NCI-H1417 (cell line): ENCODE measurements around the gene SMARCA2.

ENCODE experiments used
- DNase-seq, 3 experiments: peaks; one replicate each; lab custom pipeline; 2025; lab: John Stamatoyannopoulos, UW

The SMARCA2 gene

GRCh38 chr9:2170722-2171121, 155.6 kb downstream of the SMARCA2 start:
- DNase-seq = no peak

- peak in 2 of 3 experiments; percentile 7 to 37 for DNase-seq
Measured at GRCh38 chr9:2173170-2173569, 158.0 kb downstream of the SMARCA2 start.

- no peak for DNase-seq
Measured at GRCh38 chr9:2173861-2174260, 158.7 kb downstream of the SMARCA2 start.

GRCh38 chr9:2174306-2174705, 159.2 kb downstream of the SMARCA2 start:
- DNase-seq = no peak

- DNase-seq = no peak
Measured at GRCh38 chr9:2174911-2175310, 159.8 kb downstream of the SMARCA2 start.

GRCh38 chr9:2177121-2177520, 162.0 kb downstream of the SMARCA2 start:
- DNase-seq = no peak

DNA sequence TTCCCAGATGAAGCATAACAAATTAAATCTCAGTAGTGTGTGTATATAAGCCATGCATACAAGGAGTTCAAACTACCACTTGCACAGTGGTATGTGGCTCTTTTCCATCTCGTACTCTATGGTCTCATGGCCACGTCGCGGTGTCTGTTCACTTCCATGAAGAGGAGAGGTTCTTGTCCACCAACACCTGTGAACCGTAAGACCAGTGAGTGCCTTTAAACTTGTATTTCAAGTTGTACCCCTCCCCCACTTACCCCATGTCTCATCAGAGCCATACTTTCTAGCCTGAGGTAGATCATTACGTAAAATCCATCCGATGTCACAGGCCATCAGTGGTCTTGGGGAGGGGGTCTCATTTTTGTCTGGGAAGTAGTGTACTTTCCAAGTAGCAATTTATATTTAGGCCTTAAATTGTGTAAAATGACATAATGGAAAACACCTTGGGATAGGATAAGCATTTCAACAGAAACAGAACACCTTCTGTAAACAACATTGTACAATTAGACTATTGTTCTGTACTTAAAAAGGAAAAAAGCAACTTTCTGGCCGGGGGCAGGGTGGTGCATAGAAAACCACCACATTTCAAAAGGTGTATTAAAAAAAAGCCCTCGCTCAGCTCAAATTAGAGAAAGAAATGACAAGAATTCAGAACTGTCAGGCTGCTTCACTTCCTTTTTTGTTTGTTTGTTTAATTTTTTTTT, 163.0 kb downstream of the SMARCA2 start:
- peak in 1 of 3 experiments; percentile 1 for DNase-seq

DNA sequence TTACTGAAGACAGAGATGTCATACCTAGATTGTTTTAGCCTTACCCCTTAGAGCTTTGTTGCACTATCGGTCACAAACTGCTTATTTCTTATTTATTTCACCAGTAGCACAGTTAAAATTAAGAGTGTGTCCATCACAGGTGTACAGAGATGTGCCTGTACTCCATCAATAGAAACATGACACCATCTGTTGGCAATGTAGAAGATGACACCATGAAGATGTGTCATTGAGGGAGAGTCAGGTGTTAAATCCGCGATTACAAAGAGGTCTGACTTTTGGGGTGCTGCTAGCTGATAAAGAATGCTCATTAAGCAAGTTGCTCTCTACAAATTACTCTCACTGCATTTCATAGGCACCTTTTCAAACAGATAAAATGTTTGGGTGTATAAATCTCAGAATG, 164.4 kb downstream of the SMARCA2 start:
- peak in 2 of 3 experiments; percentile 34 to 44 for DNase-seq

DNA sequence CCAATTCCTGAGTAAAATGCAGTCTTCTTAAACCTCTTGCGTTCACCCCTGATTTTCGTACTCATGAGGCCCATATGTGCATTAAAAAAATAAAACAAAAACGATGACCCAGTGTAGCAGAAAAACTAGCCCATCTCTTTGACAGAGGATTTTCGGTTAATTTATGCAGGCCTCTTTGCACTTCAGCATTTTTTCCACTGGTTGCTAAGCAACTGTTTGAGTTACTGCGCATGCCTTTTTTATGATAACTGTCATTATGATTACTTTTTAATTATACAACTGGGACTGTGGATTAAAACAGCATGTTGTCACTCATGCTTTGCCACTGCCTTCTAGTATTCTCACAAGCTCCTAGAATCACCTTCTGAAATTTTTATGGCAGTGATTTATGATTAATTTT, 165.0 kb downstream of the SMARCA2 start:
- DNase-seq = peak; percentile 12 to 68 (median 50)

DNA sequence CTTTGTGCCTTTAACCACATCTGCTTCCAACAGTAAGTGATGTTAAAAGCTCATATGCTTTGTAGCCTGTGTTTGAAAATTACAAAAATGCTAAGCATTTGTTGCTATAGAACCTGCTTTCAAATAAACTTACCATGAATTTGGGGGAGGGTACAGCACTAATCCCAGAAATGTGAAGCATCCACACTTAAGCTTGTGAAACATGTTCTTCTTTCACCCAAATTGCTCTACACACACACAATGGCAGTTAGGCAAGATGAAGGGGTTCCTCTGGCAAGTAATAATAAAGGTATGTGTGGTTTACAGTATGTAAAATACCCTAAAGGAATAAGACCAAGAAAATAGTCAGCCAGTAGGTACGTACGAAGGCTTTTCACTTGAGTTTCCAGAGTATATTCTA, 165.6 kb downstream of the SMARCA2 start:
- DNase-seq = no peak

GRCh38 chr9:2181792-2182191, 166.6 kb downstream of the SMARCA2 start:
- DNase-seq = peak in 2 of 3 experiments; percentile 6 to 33

- DNase-seq = no peak
Measured at GRCh38 chr9:2190939-2191608, 175.9 kb downstream of the SMARCA2 start.

DNA sequence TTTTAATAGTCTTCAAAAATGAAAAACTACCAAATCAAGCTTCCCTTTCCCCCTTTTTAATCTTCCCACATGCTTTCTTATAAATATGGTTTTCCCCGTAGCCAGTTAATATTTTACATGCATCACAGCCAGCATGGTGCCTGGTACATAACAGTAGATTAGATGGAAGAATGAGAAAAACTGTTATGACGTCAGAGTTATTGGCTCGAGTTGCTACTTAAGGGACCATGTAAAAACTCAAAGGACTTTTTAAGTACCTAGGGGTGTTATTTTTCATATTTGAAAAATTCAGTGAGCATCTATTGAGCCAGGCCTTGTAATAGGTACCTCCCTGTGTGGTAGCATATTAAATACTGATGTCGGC, 176.4 kb downstream of the SMARCA2 start:
- no peak for DNase-seq

GRCh38 chr9:2192356-2192979, 177.3 kb downstream of the SMARCA2 start:
- no peak for DNase-seq

GRCh38 chr9:2193552-2193951, 178.4 kb downstream of the SMARCA2 start:
- no peak for DNase-seq

- no peak for DNase-seq
Measured at GRCh38 chr9:2195211-2195610, 180.1 kb downstream of the SMARCA2 start.

DNA sequence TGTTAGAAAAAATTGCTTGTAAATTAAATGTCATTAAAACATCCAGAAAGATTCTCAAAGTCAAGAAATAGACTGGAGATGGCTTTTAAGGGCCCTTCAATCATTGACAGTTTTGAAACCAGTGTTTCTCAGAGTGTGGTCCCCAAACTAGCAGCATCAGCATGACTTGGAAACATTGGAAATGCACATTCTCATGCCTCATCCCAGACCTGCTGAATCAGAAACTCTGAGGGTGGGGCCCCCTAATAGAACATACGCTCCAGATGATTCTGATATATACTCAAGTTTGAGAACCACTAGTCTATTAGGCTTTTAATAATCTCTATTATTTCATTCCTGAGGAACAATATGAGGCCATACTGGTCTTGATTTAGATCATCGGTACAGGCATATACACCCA, 181.6 kb downstream of the SMARCA2 start:
- DNase-seq = no peak

DNA sequence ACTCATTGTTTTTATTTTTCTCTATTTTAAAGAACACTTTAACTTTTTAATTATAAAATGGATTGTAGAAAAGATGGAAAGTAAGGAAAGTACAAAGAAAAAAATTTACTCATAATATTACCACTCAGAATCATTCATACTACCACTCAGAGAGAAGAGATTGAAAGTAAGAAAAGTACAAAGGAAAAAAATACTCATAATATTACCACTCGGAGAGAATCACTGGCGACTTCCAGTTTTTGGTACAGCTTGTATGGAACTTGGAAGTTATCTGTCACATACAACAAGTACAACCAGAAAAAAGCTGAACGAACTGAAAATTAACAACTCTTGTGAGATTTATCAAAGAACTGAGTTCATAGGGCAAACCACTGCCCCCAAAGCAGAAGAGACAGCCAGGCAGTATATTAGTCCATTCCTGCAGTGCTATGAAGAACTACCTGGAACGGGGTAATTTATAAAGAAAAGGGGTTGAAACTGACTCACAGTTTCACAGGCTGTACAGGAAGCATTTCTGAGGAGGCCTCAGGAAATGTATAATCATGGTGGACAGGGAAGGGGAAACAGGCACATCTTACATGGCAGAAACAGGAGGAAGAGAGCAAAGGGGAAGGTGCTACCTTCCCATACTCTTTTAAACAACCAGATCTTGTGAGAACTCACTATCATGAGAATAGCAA, 183.9 kb downstream of the SMARCA2 start:
- DNase-seq = no peak

DNA sequence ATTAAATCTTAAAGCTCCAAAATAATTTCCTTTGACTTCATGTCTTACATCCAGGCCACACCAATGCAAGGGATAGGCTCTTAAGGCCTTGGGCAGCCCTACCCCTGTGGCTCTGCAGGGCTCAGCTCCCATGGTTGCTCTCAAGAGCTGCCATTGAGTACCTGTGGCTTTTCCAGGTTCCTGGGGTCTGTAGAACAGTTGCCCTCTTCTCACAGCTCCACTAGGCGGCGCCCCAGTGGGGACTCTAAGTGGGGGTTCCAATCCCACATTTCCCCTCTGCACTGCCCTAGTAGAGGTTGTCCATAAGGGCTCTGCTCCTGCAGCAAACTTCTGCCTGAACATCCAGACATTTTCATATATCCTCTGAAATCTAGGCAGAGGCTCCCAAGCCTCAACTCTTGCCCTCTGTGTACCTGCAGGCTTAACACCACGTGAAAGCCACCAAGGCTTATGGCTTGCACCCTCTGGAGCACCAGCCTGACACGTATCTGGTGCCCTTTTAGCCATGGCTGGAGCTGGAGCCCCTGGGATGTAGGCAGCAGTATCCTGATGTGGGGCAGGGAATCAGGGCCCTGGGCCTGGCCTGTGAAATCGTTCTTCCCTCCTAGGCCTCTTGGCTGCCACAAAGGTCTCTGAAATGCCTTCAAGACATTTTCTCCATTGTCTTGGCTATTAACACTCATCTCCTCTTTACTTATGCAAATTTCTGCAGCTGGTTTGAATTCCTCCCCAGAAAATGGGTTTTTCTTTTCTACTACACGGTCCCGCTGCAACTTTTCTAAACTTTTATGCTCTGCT, 185.1 kb downstream of the SMARCA2 start:
- DNase-seq = no peak

- DNase-seq = no peak
Measured at GRCh38 chr9:2208465-2208864, 193.3 kb downstream of the SMARCA2 start.

DNA sequence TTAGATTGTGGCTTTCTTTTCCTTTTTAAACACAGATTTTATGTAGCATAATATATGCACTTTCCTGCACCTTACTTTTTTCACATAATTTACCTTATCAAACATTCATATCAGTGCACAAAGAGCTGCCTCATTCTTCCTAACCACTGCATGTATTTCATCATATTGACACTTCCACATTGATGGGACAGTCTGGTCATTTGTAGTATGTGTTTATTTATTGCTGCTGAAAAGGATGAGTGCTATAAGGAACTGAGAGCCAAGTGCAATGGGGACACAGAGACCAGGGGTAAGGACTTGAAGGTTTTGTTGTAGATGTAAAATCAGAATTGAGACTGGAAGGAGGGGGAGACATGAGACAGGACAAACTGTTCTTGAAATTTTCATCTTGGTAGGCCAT, 193.8 kb downstream of the SMARCA2 start:
- no peak for DNase-seq

DNA sequence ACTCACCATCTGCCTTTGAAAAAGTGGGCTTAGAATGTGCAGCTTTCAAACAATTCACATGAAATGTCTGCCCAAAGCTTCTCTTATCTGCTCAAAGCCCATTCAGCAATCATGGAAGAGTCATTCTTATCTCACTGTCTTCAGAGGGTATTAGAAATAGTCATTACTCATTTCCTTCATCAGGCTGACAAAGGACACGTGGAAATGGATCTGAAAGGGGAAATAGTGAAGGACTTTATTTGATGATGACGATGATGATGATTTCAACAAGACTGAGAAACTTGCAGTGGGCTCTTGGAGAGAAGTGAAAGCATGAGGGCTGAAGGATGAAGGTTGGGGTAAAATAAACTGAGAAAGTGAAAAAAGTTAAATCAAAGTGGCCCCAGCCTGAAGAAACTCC, 194.3 kb downstream of the SMARCA2 start:
- no peak for DNase-seq
